Keratinocyte (primary cell): ENCODE results near the gene VAT1. TPM values are rescaled to one million over a fixed set of nuclear protein-coding genes. Genes with fewer than 3 reads are reported as not detected.

ENCODE experiments used
- DNase-seq: peaks from one replicate; pipeline ENCODE4 v3.0.0-alpha.2; 2011; ENCODE audit warnings: low read depth, missing footprints, low spot score
- FAIRE-seq: peaks from 2 replicates; lab custom pipeline; 2011; peaks lifted over from hg19 to GRCh38; lab: Jason Lieb, UNC
- H2AFZ ChIP-seq: 2 replicates; pipeline ENCODE4 v1.6.0; 2012; ENCODE audit warnings: low read length, control low read depth, inconsistent platforms; ENCODE audit not compliant: control insufficient read depth
- H3K27ac ChIP-seq: 2 replicates; pipeline ENCODE4 v1.5.1; 2011; ENCODE audit warnings: low read length; ENCODE audit not compliant: control insufficient read depth, insufficient read depth
- H3K27me3 ChIP-seq: 3 replicates; pipeline ENCODE4 v1.6.0; 2011; ENCODE audit warnings: low read length; ENCODE audit not compliant: control insufficient read depth, insufficient read depth; ENCODE audit errors: extremely low read depth
- H3K36me3 ChIP-seq, 2 experiments: 2 replicates in 1 of 2; 3 replicates in 1 of 2; pipeline ENCODE4 v1.5.1; 2011; ENCODE audit warnings: low read length in 2 of 2, mild to moderate bottlenecking in 1 of 2; ENCODE audit not compliant: control insufficient read depth in 2 of 2, insufficient read depth in 2 of 2; ENCODE audit errors: extremely low read depth in 1 of 2
- H3K4me1 ChIP-seq: 3 replicates; pipeline ENCODE4 v1.5.1; 2011; ENCODE audit warnings: low read length; ENCODE audit not compliant: control insufficient read depth, insufficient read depth; ENCODE audit errors: extremely low read depth
- H3K4me2 ChIP-seq: 3 replicates; pipeline ENCODE4 v1.6.0; 2011; ENCODE audit warnings: low read depth, low read length; ENCODE audit not compliant: control insufficient read depth, insufficient read depth; ENCODE audit errors: extremely low read depth
- H3K4me3 ChIP-seq, 3 experiments: fragments of 200-600 bp in 1 of 3; sonication (generic) in 1 of 3; 2 replicates in 2 of 3; 3 replicates in 1 of 3; pipeline ENCODE4 v1.5.1; 2011 to 2016; ENCODE audit warnings: low read length in 3 of 3, mild to moderate bottlenecking in 3 of 3, control low read depth in 2 of 3, inconsistent platforms in 1 of 3, low read depth in 1 of 3, mixed read lengths in 1 of 3, mixed run types in 1 of 3, moderate library complexity in 1 of 3; ENCODE audit not compliant: control insufficient read depth in 2 of 3, insufficient read depth in 2 of 3; ENCODE audit errors: extremely low read depth in 1 of 3
- H3K79me2 ChIP-seq: 2 replicates; pipeline ENCODE4 v1.6.0; 2012; ENCODE audit warnings: low read length; ENCODE audit not compliant: control insufficient read depth, insufficient read depth
- H3K9ac ChIP-seq: 3 replicates; pipeline ENCODE4 v1.6.0; 2011; ENCODE audit warnings: low read length; ENCODE audit not compliant: control insufficient read depth, insufficient read depth; ENCODE audit errors: extremely low read depth
- H3K9me1 ChIP-seq: 3 replicates; pipeline ENCODE4 v1.6.0; 2011; ENCODE audit warnings: low read length; ENCODE audit not compliant: control insufficient read depth, insufficient read depth; ENCODE audit errors: extremely low read depth
- H3K9me3 ChIP-seq: 2 replicates; pipeline ENCODE4 v1.5.1; 2012; ENCODE audit warnings: low read depth, low read length; ENCODE audit not compliant: control insufficient read depth
- H4K20me1 ChIP-seq: 3 replicates; pipeline ENCODE4 v1.6.0; 2011; ENCODE audit warnings: low read length; ENCODE audit not compliant: control insufficient read depth, insufficient read depth; ENCODE audit errors: extremely low read depth
- CTCF ChIP-seq, 3 experiments: IDR thresholded peaks in 1 of 3; conservative IDR thresholded peaks in 1 of 3; optimal IDR thresholded peaks in 1 of 3; 2 replicates in 2 of 3; 3 replicates in 1 of 3; pipeline versions ENCODE3 to v1.5.1; 2011; ENCODE audit warnings: low read length in 3 of 3, mild to moderate bottlenecking in 3 of 3, moderate library complexity in 2 of 3, control low read depth in 1 of 3, inconsistent platforms in 1 of 3; ENCODE audit not compliant: insufficient read depth in 2 of 3; ENCODE audit errors: extremely low read depth in 1 of 3
- EZH2 ChIP-seq: IDR thresholded peaks from one replicate; pipeline ENCODE4 v1.6.1; 2012; ENCODE audit warnings: inconsistent platforms, mild to moderate bottlenecking, low read length, moderate library complexity
- dilution Hi-C: fragments of 300-500 bp; cut with MboI; formaldehyde crosslinking; loops from one replicate; pipeline ENCODE4 v1.7.0; 2020; ENCODE audit warnings: low sequenced_read_pairs; ENCODE audit not compliant: extremely low pct_ligation_motif_present
- polyA plus RNA-seq, 5 experiments: library from polyadenylated mRNA; depleted of rRNA in 3 of 5; stranded (reverse) in 3 of 5; stranded (forward) in 1 of 5; unstranded in 1 of 5; fragments of >200 nt; gene quantifications; 1 replicate in 1 of 5; 2 replicates in 3 of 5; 3 replicates in 1 of 5; pipeline versions ENCODE4 v1.2.1 to v1.2.3, GENCODE V29; 2011 to 2012; ENCODE audit warnings: missing spikeins in 2 of 5, low read depth in 1 of 5, low replicate concordance in 1 of 5

VAT1 gene
- polyA plus RNA-seq, 1 donor (not counting 4 experiments of a cell fraction or from before 2014, with no cell fraction given) = 151 TPM

DNA sequence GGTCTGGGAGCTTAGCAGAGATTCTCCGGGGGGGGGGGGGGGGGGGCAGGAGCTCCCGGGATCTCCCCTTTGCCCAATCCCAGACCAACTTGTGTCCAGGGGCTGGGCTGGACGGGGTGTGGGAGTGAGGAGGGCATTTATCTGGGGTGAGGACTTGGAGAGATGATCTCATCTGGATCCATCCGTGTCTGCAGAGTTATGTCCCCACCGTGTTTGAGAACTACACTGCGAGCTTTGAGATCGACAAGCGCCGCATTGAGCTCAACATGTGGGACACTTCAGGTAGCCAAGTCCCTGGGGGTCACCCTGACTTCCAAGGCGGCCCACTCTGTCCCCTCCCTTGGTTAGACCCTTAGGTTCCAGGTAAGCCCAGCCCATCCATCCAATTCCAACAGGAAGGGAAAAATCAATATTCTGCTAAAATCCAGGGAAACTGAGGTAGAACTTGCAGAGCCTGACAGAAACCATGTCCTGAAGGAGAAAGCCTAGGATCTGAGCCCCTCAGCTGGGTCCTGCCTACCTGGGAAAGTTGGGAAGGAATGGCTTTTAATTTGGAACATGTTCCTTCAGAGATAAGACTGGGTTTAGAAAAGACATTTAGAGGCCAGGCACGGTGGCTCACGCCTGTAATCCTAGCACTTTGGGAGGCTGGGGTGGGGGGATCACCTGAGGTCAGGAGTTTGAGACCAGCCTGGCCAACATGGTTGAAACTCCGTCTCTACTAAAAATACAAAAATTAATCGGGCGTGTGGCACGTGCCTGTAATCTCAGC lies 3.8 kb upstream of the VAT1 start:
- no peaks in the 10 kb centered on the region for H3K36me3 ChIP-seq
- H3K9ac ChIP-seq = no peak overlapping the region
- TF ChIP-seq EZH2 (no peak), CTCF (optimal IDR thresholded peaks at IDR 0.05 in 1 of 3, IDR thresholded peaks at IDR 0.05 in 1 of 3, conservative IDR thresholded peaks at IDR 0.05 in 1 of 3; ENCODE audit: extremely low read depth in 1 of 3, insufficient read depth in 2 of 3, low read length in 3 of 3) (no peak)
- no peaks in the 10 kb centered on the region for H4K20me1 ChIP-seq
- no peaks in the 10 kb centered on the region for H3K9me1 ChIP-seq
- peaks cover 4% of the 10 kb centered on the region for H3K4me1 ChIP-seq
- H3K9me3 ChIP-seq = no peaks in the 10 kb centered on the region
- no peak overlapping the region for H3K4me2 ChIP-seq
- FAIRE-seq (no peak), DNase-seq (no peak)
- H3K27ac ChIP-seq = no peak overlapping the region
- H2AFZ ChIP-seq = no peak overlapping the region
- H3K4me3 ChIP-seq = no peak overlapping the region
- dilution Hi-C loops = no loop called here
- peaks cover 17% of the 10 kb centered on the region for H3K27me3 ChIP-seq
- H3K79me2 ChIP-seq = peaks cover 7% of the 10 kb centered on the region

GRCh38 chr17:43025290-43025657 lies 3.1 kb upstream of the VAT1 start:
- Histone ChIP-seq H3K4me2 (no peak overlapping the region), H4K20me1 (no peaks in the 10 kb centered on the region), H3K9me1 (no peaks in the 10 kb centered on the region), H3K36me3 (peaks cover 0 to 1% of the 10 kb centered on the region in 2 experiments), H3K4me1 (peaks cover 6% of the 10 kb centered on the region), H3K9ac (no peak overlapping the region), H3K79me2 (peaks cover 8% of the 10 kb centered on the region), H2AFZ (no peak overlapping the region), H3K27me3 (peaks cover 17% of the 10 kb centered on the region), H3K27ac (no peak overlapping the region), H3K9me3 (no peaks in the 10 kb centered on the region), H3K4me3 (peak overlapping the region in 1 of 3 experiments; percentile 13)
- DNase-seq (no peak), FAIRE-seq (no peak)
- dilution Hi-C loops = no loop called here
- TF ChIP-seq CTCF (optimal IDR thresholded peaks at IDR 0.05 in 1 of 3, IDR thresholded peaks at IDR 0.05 in 1 of 3, conservative IDR thresholded peaks at IDR 0.05 in 1 of 3; ENCODE audit: extremely low read depth in 1 of 3, insufficient read depth in 2 of 3, low read length in 3 of 3) (no peak), EZH2 (no peak)
